Spleen (tissue), 7 donors: Measurements from ENCODE around the gene ALCAM.

ENCODE experiments used
- CTCF ChIP-seq, 11 experiments: fragments of 200-600 bp in 7 of 11; fragments of 450-650 bp in 4 of 11; sonication (generic) in 4 of 11; IDR thresholded peaks in 8 of 11; conservative IDR thresholded peaks in 3 of 11; 1 replicate in 7 of 11; 2 replicates in 4 of 11; pipeline versions ENCODE4 v1.4.0 to v1.8.0; 2016 to 2021; ENCODE audit warnings: antibody characterized with exemption in 11 of 11, inconsistent platforms in 4 of 11, mild to moderate bottlenecking in 1 of 11
- POLR2A ChIP-seq, 3 donors: fragments of 450-650 bp; IDR thresholded peaks; one replicate each; pipeline ENCODE4 v1.5.1; 2017; ENCODE audit warnings: antibody characterized with exemption in 3 of 3, mild to moderate bottlenecking in 1 of 3
- POLR2AphosphoS5 ChIP-seq, 3 donors: sonication (generic); formaldehyde crosslinking; IDR thresholded peaks; one replicate each; pipeline ENCODE4 v1.5.1; 2017; ENCODE audit warnings: antibody characterized with exemption in 3 of 3
- donor health status: DM: no; HTN: no; CAD: no; lungs with moderate emphysema.
- donor health status: DM: no; HTN: no; CAD: no.
- donor health status: DM: no; HTN: no; CAD: no.

- no peak for TF ChIP-seq POLR2AphosphoS5 (IDR thresholded peaks at IDR 0.05)
- TF ChIP-seq POLR2A (IDR thresholded peaks at IDR 0.05) = no peak
- no peak for TF ChIP-seq CTCF (IDR thresholded peaks at IDR 0.05 in 8 of 11, conservative IDR thresholded peaks at IDR 0.05 in 3 of 11)
Observed at GRCh38 chr3:105413343-105413887, 46.7 kb downstream of the ALCAM start.
